ENCODE data around the gene POLR3GL.

Gene POLR3GL

GRCh38 chr1:145993618-145994390 is 29.3 kb downstream of the POLR3GL start:
- no peak for DNase-seq

- DNase-seq, result no peak
These were observed 30.1 kb downstream of the POLR3GL start for GRCh38 chr1:145994391-145995120.

DNA sequence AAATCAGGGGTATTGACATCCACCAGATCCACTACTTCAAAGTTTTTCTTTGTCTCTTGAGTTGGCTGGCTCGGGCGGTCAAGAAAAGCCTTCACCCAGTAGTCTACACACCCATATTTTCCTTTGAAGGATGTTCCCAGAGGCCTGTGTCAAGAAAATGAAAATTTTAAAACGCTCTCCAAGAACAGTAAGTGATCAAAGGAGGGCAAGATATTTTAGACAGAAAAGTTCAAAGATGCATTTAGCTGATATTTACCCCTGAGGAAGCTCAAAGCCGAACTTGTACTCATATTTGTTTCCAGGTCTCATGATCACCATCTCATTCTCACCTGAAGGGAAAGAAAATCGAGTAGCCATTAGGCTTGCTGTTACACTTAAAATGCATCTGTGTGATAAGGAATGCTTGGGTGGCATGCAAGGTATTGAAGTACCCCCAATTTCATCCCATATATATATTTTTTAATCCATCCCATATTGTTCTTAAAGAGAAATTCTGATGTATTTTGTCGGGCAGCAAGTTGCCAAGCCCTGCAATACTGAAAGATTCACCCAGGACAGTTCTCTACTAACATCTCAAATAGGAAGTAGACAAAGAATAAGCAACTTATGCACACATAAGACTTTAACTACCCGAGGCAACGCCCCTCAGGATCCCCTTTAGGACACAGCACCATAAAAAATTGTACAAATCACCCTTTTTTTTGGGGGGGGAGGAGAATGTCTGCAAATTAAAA is 30.8 kb downstream of the POLR3GL start:
- no peak for DNase-seq

DNA sequence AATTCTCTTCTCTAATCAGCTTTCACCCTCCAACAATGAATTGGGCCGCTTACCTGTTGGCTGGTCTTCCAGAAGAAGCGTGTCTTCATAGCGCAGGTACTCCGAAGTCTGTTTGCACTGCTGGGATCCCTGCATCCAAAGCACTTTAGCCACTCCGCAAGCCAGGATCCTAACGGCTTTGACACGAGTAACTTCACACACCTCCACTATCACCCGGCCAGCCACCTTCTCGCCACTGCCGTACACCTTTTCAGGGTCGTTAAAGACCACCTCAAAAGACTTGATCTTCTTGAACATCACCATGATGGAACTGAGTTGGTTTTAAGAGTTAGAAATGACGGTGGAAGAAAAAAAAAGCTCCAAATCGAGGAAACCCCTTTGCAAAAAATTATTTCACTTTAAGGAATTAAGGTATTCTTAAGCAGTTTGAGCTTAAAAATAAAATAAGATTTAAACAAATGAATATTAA is 31.5 kb downstream of the POLR3GL start:
- no peak for DNase-seq

- DNase-seq, result peak; percentile 94
These were observed 32.0 kb downstream of the POLR3GL start, which contains the start of gene TXNIP for GRCh38 chr1:145996433-145997015. Gene TXNIP, minus strand, starts transcription at chr1:145996579. Its CDS starts 313 bp downstream, at chr1:145996266.

GRCh38 chr1:145997016-145997717 is 32.7 kb downstream of the POLR3GL start:
- no peak for DNase-seq

DNA sequence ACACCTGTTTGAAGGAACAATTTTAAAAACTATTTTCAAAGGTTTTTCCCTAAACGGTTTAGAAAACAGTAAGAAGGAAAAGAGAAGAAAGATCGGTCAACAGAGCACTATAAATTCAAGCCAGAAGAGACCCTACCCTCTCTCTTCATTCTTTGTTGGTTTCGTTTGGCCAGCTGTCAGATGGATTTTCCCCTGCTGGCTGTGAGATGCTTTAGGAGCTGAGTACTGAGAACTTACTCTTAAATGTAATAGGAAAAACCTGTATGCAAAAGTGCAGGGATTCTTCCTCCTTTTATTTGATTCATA is 33.2 kb downstream of the POLR3GL start:
- DNase-seq, result no peak

- DNase-seq, result no peak
These were observed 35.0 kb downstream of the POLR3GL start for GRCh38 chr1:145999321-146000024.

DNA sequence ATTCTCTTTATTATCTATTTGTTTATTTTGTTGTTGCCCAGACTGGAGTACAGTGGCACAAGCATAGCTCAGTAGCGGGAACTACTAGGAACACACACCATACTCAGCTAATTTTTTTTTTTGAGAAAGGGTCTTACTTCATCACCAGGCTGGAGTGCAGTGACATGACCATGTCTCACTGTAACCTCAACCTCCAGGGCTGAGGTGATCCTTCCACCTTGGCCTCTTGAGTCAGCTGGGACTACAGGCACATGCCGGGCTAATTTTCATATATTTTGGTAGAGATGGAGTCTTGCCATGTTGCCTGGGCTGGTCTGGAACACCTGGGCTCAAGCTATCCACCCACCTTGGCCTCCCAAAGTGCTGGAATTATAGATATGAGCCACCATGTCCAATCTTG is 37.2 kb downstream of the POLR3GL start:
- no peak for DNase-seq

DNA sequence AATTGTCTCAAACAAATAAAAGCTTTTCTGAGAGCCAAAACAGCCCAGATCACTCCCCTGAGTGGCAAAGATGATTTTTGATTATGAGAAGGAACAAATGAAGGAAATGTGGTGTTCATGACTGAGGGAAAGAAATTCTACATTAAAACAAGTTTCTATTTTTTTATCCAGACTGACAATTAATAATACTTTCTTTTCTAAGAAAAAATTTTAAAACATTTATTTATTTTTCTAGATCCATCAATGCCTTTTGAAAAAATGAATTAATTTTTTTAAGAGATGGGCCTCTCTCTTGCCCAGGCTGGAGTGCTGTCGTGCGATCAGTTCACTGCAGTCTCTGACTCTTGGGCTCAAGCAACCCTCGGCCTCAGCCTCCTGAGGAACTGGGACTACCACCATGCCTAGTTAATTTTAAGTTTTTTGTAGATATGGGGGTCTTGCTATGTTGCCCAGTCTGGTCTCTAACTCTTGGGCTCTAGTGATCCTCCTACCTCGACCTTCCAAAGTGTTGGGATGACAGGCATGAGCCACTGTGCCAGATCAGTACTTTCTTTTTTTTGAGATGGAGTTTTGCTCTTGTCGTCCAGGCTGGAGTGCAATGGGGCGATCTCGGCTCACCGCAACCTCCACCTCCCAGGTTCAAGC is 43.1 kb downstream of the POLR3GL start:
- DNase-seq, result no peak

DNA sequence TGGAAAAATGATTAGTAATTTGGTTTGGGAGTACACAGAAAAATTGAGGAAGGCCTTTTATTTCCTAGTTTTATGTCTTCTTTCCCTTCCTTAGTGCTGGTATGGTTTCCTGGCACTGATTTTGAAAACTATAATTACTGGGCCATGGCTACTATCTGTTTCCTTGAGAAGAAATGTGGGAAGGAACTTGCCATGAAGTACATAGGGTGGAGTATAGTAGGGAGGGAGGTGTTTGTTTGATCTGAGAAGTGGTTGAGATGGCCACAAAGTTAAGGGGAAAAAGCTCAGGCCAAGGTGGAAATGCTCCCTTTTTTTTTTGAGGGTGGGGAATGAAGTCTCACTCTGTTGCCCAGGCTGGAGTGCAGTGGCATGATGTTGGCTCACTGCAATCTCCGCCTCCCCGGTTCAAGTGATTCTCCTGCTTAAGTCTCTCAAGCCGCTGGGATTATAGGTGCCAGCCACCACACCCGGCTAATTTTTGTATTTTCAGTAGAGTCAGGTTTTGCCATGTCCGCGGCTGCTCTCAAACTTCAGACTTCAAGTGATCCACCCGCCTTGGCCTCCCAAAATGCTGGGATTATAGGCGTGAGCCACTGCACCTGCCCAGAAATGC is 45.7 kb downstream of the POLR3GL start:
- DNase-seq, result no peak

- peak; percentile 55 for DNase-seq
These were observed 48.4 kb downstream of the POLR3GL start for GRCh38 chr1:146012703-146013558.

DNA sequence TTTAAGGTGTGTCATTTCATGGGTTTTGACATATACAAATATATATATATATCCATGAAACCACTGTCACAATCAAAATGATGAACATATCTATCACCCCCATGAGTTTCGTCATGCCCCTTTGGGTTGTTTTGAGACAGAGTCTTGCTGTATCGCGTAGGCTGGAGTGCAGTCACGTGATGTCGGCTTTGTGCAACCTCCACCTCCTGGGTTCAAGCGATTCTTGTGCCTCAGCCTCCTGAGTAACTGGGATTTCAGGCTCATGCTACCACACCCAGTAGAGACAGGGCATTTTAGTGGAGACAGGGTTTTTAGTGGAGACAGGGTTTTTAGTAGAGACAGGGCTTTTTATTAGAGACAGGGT is 49.1 kb downstream of the POLR3GL start:
- DNase-seq, result no peak

DNA sequence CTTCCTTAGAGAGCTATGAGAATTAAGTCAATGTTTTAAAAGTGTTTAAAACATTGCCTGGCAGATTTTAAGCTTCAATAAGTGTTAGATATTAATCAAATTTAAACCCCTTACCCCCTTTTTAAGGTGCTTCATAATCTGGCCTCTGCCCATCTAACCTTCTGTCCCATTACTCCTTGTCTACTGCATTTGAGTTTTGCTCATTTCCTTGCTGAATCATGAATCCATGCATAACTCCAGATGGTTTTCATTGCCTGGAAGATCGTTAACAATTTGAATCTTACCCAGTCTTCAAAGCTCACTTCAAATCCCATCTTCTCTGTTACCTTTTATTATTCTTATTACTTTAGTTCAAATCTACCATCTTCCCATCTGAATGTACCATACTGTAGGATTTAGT is 52.4 kb downstream of the POLR3GL start:
- no peak for DNase-seq

DNA sequence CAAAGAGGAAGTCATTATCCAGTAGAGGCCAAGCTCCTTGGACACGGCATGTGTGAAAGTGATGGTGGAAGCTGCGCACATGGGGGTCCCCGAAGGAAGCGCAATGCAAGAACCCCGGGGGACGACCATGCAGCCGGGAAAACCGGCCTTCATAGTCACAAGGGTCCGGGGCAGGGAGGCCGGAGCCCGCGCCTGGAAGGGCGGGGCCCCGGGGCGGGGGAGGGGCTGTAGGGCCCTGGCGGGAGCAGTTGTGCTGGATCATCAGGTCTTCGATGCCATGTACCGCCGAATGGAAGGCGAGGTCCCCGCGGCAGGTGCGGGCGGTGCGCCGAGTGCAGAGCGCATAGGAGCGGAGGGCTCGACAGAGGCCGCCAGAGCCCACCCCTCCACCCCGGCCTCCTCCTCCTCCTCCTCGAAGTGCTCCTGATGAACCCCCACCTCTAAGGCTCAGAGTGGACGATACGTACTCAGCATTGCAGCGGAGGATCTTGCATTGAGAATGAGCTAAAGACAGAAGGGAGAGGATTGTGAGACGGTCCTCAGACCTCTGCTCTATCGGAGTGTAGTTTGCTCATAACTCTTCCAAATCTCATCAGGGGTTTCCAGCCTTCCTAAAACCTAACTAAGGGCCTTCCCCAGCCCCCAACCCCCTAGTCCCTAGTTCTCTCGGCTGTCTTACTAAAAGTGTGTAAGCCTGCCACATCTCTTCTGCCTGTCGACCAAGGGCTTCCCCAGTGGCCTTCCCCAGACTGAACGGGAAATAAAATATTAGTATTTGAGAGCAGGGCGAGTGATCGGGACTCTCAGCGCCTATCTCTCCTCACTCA is 55.0 kb downstream of the POLR3GL start:
- no peak for DNase-seq

DNA sequence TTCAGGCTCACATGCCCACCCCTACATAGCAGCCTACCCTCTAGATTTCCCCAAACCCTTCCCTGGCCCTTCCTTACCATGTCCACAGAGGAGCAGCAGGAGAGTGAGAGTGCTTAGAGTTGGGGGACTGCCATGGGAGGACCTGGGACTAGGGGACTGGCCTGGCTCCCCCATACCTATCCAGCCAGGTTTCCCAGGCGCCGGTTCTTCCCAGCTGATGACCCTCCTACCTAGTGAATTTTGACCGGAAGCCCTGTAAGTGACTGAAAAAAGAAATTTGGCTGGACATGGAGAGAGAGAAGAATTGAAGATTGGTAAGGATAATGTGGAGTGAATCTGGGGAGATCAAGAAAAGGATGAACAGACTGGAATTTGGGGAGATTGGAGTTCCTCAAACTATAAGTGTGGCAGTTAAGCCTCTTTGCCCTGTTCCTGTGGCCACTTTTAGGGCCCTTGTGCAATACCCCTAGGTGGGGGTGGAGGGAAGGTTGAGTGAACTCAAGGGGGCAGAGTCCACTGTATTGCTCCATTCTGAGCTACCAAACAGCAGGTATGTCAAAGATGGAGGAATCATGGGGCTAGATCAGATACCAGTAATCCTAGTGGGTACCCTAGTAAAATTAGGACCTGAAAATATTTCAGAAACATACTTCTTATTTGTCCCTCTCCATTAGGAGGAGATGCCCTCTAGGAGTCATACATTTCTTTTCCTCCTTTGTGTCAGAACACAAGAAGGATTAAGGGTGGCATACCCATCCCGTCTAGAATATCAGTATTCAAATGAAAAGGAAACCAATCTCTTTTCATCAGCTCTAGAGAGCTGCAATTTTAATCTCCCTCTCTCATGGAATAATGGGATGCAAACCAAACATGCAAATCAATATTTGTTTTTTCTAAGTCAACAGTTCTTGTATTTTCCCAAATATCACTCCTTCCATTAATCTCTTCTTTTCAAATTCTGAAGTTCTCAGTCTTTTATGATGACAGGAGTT is 55.9 kb downstream of the POLR3GL start:
- DNase-seq, result no peak

- no peak for DNase-seq
These were observed 56.6 kb downstream of the POLR3GL start for GRCh38 chr1:146021050-146021445.

Measured in SIG-M5 (cell line).